ENCODE measurements around the gene C19orf44. TPM values are rescaled to one million over a fixed set of nuclear protein-coding genes. Genes with fewer than 3 reads are reported as not detected.

C19orf44 gene
- total and polyA plus RNA-seq, 8 donors: 2.4 to 40.3 (median 3.8) TPM; not detected in 1

DNA sequence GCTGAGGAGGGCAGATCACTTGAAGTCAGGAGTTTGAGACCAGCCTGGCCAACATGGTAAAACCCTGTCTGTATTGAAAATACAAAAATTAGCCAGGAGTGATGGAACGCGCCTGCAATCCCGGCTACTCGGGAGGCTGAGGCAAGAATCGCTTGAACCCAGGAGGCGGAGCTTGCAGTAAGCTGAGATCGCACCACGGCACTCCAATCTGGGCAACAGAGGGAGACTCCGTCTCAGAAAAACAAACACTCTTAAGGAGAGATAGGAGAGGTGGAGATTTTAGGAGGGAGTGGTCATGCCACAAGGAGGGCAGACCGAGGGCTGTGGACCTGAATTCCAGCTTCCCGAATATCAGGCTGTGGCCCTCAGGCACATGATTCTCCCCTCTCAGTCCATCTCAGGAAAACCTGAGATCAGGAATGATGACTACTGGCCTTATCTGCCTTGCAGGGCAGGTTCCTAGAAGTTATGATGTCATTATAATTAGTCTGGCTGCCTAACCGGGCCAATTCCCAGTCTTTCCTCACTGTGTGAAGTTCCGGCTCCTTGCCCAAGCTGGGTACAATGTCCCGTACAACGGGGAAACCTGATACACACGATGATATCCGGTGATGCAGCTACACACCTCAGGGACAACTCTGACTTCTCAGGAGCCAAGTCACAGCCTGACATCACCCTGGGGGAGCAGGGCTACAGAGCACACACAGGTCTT lies 73.6 kb downstream of the C19orf44 start:
- DNase-seq: peak; percentile 71 to 74
- peaks cover 23 to 55% (median 52%) of the 10 kb centered on the region in 4 donors for H3K36me3 ChIP-seq
- H3K4me3 ChIP-seq: no peak overlapping the region
- 31 to 60% (median 52%) methylated on average over 17 of the region's 17 CpGs for WGBS, 5 donors
- H3K4me1 ChIP-seq: peaks cover 50 to 78% (median 67%) of the 10 kb centered on the region in 4 donors
- H3K27me3 ChIP-seq: no peaks in the 10 kb centered on the region
- TF ChIP-seq POLR2A (IDR thresholded peaks at IDR 0.05): no peak
- no peak for TF ChIP-seq CTCF (IDR thresholded peaks at IDR 0.05)
- TF ChIP-seq POLR2AphosphoS5 (IDR thresholded peaks at IDR 0.05): peak in 2 of 3 donors; percentile 30 to 40
- no peak for TF ChIP-seq EP300 (IDR thresholded peaks at IDR 0.05)
- no peaks in the 10 kb centered on the region for H3K9me3 ChIP-seq
- intact Hi-C loops (cut with DNase I; ENCODE audit: low total_unique reads): loop anchor here (5.0 kb wide), 1 partner anchor 58 kb away; the partner anchor contains the start of gene MED26
- H3K27ac ChIP-seq: peak overlapping the region; percentile 62 to 93 (median 88)

Small RNAs within 50 kb of the gene (small RNA-seq; reads per million reads assigned to genes)
- 0 to 0.15 (median 0) reads per million in 4 donors for gene RN7SL146P

Other genes with a start within 250 kb of the C19orf44 start
- 100 to 1,000 TPM in 1 of 5 donors, 10 to 100 TPM in 4; 31.0 to 107 (median 72.3) TPM for gene KLF2, start 171.6 kb upstream of the C19orf44 start, total RNA-seq
- gene KLF2, start 171.6 kb upstream of the C19orf44 start, polyA plus RNA-seq: 10 to 100 TPM in 2 of 3 donors, 1 to 10 TPM in 1; 9.5 to 69.5 (median 16.7) TPM
- gene EPS15L1, start 24.4 kb upstream of the C19orf44 start, total RNA-seq: 10 to 100 TPM; 17.7 to 67.7 (median 26.1) TPM
- gene EPS15L1, start 24.4 kb upstream of the C19orf44 start, polyA plus RNA-seq: 10 to 100 TPM; 15.6 to 20.2 (median 16.2) TPM
- not detected for gene CALR3, start 227 bp upstream of the C19orf44 start, total RNA-seq
- gene CALR3, start 227 bp upstream of the C19orf44 start, polyA plus RNA-seq: not detected
- gene CHERP, start 46.0 kb downstream of the C19orf44 start, total RNA-seq: 10 to 100 TPM in 2 of 5 donors, 1 to 10 TPM in 3; 3.5 to 64.7 (median 9.0) TPM
- gene CHERP, start 46.0 kb downstream of the C19orf44 start, polyA plus RNA-seq: 10 to 100 TPM; 11.5 to 15.8 (median 11.6) TPM
- gene SLC35E1, start 76.0 kb downstream of the C19orf44 start, total RNA-seq: 10 to 100 TPM; 18.3 to 63.7 (median 52.5) TPM
- gene SLC35E1, start 76.0 kb downstream of the C19orf44 start, polyA plus RNA-seq: 10 to 100 TPM; 16.2 to 21.7 (median 16.8) TPM
- gene MED26, start 131.8 kb downstream of the C19orf44 start, total RNA-seq: 10 to 100 TPM in 2 of 5 donors, 1 to 10 TPM in 2, under 1 TPM in 1; 0.58 to 41.7 (median 6.2) TPM
- 1 to 10 TPM; 2.9 to 4.8 (median 3.8) TPM for gene MED26, start 131.8 kb downstream of the C19orf44 start, polyA plus RNA-seq
- gene SMIM7, start 163.8 kb downstream of the C19orf44 start, total RNA-seq: 100 to 1,000 TPM in 2 of 5 donors, 10 to 100 TPM in 3; 35.9 to 224 (median 93.4) TPM
- gene SMIM7, start 163.8 kb downstream of the C19orf44 start, polyA plus RNA-seq: 100 to 1,000 TPM in 1 of 3 donors, 10 to 100 TPM in 2; 78.3 to 106 (median 83.0) TPM
- gene TMEM38A, start 164.7 kb downstream of the C19orf44 start, total RNA-seq: 10 to 100 TPM in 2 of 5 donors, 1 to 10 TPM in 2, under 1 TPM in 1; 0.58 to 69.4 (median 8.9) TPM
- gene TMEM38A, start 164.7 kb downstream of the C19orf44 start, polyA plus RNA-seq: 10 to 100 TPM in 1 of 3 donors, 1 to 10 TPM in 2; 5.2 to 13.6 (median 6.3) TPM
- gene NWD1, start 223.5 kb downstream of the C19orf44 start, total RNA-seq: 1 to 10 TPM in 2 of 5 donors, under 1 TPM in 3; 0.55 to 7.0 (median 0.87) TPM
- gene NWD1, start 223.5 kb downstream of the C19orf44 start, polyA plus RNA-seq: under 1 TPM; 0.44 to 0.76 (median 0.68) TPM